ENCODE data around the gene TMEM74B. TPM values are rescaled to one million over a fixed set of nuclear protein-coding genes. Genes with fewer than 3 reads are reported as not detected.

TMEM74B gene
- total RNA-seq, 1 experiment from 2014 or later: 8.4 TPM

DNA sequence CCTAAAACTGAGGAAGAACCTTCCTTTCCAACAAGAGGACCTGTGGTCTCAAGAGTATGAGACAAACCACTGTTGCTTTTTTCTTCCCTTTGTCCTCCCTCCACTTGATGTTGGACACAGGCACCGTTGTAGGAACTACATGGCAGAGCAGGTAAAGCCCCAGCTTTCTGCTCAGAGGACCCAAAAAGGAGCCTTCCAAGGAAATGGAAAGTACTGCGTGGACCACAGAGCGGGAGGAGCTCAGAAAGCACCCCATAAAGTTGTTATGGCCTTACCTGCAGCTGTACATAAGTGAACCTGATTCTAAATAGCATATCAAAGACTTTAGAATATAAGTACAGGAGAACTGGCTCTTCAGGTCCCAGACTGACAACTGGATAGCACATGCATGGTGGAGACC, 29.4 kb downstream of the TMEM74B start (continued):
- TF ChIP-seq TEAD4 (CRISPR knock-in tag; IDR thresholded peaks at IDR 0.05) (no peak), SOX15 (CRISPR knock-in tag; IDR thresholded peaks at IDR 0.05) (no peak)

DNA sequence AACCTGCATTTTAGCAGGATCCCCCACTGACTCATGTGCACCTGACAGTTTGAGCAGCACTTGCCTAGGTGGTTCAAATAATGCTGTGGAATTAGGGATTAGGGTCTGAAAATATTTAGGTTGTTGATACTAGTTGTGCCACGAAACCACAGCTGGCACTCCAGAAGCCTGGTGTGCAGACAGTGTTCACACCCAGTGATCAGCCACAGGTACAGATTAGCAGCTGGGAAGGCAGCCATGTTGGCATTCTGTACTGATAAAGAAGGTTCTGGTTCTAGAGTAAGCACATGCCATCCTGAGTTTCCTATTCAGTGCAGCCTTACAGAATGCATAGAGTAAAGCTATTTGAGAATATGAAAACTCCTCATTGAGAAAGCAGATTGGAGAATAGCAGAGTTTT, 30.1 kb downstream of the TMEM74B start:
- no peak overlapping the region for H3K4me3 Mint-ChIP-seq
- ChIA-PET CTCF (no interaction called here), POLR2A (no interaction called here)
- TF ChIP-seq, protein P1, sequence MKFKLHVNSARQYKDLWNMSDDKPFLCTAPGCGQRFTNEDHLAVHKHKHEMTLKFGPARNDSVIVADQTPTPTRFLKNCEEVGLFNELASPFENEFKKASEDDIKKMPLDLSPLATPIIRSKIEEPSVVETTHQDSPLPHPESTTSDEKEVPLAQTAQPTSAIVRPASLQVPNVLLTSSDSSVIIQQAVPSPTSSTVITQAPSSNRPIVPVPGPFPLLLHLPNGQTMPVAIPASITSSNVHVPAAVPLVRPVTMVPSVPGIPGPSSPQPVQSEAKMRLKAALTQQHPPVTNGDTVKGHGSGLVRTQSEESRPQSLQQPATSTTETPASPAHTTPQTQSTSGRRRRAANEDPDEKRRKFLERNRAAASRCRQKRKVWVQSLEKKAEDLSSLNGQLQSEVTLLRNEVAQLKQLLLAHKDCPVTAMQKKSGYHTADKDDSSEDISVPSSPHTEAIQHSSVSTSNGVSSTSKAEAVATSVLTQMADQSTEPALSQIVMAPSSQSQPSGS (CRISPR knock-in tag; IDR thresholded peaks at IDR 0.05; ENCODE audit: borderline replicate concordance, low read depth): no peak
- TF ChIP-seq ESRRA (CRISPR knock-in tag; IDR thresholded peaks at IDR 0.05; ENCODE audit: borderline replicate concordance) (no peak), NR1H2 (CRISPR knock-in tag; IDR thresholded peaks at IDR 0.05) (no peak), TEAD4 (CRISPR knock-in tag; IDR thresholded peaks at IDR 0.05) (no peak), PRRX2 (CRISPR knock-in tag; IDR thresholded peaks at IDR 0.05) (no peak), TP53 (CRISPR knock-in tag; IDR thresholded peaks at IDR 0.05) (no peak), SMAD3 (CRISPR knock-in tag; IDR thresholded peaks at IDR 0.05; ENCODE audit: borderline replicate concordance) (no peak), NFE2L1 (CRISPR knock-in tag; IDR thresholded peaks at IDR 0.05) (no peak), ZNF317 (CRISPR knock-in tag; IDR thresholded peaks at IDR 0.05; ENCODE audit: borderline replicate concordance, low read depth) (no peak)
- TF ChIP-seq, protein P2, sequence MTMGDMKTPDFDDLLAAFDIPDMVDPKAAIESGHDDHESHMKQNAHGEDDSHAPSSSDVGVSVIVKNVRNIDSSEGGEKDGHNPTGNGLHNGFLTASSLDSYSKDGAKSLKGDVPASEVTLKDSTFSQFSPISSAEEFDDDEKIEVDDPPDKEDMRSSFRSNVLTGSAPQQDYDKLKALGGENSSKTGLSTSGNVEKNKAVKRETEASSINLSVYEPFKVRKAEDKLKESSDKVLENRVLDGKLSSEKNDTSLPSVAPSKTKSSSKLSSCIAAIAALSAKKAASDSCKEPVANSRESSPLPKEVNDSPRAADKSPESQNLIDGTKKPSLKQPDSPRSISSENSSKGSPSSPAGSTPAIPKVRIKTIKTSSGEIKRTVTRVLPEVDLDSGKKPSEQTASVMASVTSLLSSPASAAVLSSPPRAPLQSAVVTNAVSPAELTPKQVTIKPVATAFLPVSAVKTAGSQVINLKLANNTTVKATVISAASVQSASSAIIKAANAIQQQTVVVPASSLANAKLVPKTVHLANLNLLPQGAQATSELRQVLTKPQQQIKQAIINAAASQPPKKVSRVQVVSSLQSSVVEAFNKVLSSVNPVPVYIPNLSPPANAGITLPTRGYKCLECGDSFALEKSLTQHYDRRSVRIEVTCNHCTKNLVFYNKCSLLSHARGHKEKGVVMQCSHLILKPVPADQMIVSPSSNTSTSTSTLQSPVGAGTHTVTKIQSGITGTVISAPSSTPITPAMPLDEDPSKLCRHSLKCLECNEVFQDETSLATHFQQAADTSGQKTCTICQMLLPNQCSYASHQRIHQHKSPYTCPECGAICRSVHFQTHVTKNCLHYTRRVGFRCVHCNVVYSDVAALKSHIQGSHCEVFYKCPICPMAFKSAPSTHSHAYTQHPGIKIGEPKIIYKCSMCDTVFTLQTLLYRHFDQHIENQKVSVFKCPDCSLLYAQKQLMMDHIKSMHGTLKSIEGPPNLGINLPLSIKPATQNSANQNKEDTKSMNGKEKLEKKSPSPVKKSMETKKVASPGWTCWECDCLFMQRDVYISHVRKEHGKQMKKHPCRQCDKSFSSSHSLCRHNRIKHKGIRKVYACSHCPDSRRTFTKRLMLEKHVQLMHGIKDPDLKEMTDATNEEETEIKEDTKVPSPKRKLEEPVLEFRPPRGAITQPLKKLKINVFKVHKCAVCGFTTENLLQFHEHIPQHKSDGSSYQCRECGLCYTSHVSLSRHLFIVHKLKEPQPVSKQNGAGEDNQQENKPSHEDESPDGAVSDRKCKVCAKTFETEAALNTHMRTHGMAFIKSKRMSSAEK (CRISPR knock-in tag; IDR thresholded peaks at IDR 0.05; ENCODE audit: borderline replicate concordance): no peak
- TF ChIP-seq, protein P3, sequence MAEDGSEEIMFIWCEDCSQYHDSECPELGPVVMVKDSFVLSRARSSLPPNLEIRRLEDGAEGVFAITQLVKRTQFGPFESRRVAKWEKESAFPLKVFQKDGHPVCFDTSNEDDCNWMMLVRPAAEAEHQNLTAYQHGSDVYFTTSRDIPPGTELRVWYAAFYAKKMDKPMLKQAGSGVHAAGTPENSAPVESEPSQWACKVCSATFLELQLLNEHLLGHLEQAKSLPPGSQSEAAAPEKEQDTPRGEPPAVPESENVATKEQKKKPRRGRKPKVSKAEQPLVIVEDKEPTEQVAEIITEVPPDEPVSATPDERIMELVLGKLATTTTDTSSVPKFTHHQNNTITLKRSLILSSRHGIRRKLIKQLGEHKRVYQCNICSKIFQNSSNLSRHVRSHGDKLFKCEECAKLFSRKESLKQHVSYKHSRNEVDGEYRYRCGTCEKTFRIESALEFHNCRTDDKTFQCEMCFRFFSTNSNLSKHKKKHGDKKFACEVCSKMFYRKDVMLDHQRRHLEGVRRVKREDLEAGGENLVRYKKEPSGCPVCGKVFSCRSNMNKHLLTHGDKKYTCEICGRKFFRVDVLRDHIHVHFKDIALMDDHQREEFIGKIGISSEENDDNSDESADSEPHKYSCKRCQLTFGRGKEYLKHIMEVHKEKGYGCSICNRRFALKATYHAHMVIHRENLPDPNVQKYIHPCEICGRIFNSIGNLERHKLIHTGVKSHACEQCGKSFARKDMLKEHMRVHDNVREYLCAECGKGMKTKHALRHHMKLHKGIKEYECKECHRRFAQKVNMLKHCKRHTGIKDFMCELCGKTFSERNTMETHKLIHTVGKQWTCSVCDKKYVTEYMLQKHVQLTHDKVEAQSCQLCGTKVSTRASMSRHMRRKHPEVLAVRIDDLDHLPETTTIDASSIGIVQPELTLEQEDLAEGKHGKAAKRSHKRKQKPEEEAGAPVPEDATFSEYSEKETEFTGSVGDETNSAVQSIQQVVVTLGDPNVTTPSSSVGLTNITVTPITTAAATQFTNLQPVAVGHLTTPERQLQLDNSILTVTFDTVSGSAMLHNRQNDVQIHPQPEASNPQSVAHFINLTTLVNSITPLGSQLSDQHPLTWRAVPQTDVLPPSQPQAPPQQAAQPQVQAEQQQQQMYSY (CRISPR knock-in tag; IDR thresholded peaks at IDR 0.05): no peak
- no peak for DNase-seq (ENCODE audit: low spot score)
- peaks cover 14% of the 10 kb centered on the region for H3K36me3 Mint-ChIP-seq
- H3K9me3 Mint-ChIP-seq: no peaks in the 10 kb centered on the region
- no peaks in the 10 kb centered on the region for H3K27me3 Mint-ChIP-seq (ENCODE audit: low read depth)
- H3K27ac Mint-ChIP-seq: no peak overlapping the region
- ATAC-seq: no peak
- no peaks in the 10 kb centered on the region for H3K4me1 Mint-ChIP-seq

DNA sequence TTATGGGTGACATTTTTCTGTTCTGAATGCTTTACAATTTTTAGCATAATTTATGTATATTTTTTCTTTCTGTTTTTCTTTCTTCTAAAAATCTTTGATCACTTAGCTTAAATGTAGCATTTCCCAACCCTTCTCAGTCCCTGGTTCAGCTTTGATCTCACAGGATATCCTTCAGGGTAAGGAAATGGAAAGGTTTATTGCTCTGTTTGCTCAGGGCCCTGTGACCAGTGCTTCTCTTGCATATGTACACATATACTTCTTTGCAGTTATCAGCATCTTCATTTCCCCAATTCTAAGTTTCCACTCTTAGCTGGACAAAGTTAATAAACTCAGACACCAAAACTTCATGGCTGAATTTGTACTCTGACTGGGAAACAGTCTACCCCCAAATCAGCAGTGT, 30.6 kb downstream of the TMEM74B start:
- Mint-ChIP-seq H3K27me3 (ENCODE audit: low read depth) (no peaks in the 10 kb centered on the region), H3K27ac (no peak overlapping the region), H3K9me3 (no peaks in the 10 kb centered on the region), H3K4me3 (no peak overlapping the region), H3K4me1 (no peaks in the 10 kb centered on the region), H3K36me3 (peaks cover 14% of the 10 kb centered on the region)
- ATAC-seq: no peak
- POLR2A ChIA-PET: interaction anchor here (0.5 kb wide), 1 partner anchor 8 kb away, joined by 3 read pairs; no protein-coding TSS in a partner anchor
- CTCF ChIA-PET: no interaction called here
- DNase-seq (ENCODE audit: low spot score): no peak
- no peak for TF ChIP-seq ESRRA (CRISPR knock-in tag; IDR thresholded peaks at IDR 0.05; ENCODE audit: borderline replicate concordance)
- TF ChIP-seq, protein P2 (CRISPR knock-in tag; IDR thresholded peaks at IDR 0.05; ENCODE audit: borderline replicate concordance): no peak
- TF ChIP-seq, protein P4, sequence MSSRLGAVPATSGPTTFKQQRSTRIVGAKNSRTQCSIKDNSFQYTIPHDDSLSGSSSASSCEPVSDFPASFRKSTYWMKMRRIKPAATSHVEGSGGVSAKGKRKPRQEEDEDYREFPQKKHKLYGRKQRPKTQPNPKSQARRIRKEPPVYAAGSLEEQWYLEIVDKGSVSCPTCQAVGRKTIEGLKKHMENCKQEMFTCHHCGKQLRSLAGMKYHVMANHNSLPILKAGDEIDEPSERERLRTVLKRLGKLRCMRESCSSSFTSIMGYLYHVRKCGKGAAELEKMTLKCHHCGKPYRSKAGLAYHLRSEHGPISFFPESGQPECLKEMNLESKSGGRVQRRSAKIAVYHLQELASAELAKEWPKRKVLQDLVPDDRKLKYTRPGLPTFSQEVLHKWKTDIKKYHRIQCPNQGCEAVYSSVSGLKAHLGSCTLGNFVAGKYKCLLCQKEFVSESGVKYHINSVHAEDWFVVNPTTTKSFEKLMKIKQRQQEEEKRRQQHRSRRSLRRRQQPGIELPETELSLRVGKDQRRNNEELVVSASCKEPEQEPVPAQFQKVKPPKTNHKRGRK (CRISPR knock-in tag; IDR thresholded peaks at IDR 0.05; ENCODE audit: borderline replicate concordance): no peak
- TF ChIP-seq, protein P5, sequence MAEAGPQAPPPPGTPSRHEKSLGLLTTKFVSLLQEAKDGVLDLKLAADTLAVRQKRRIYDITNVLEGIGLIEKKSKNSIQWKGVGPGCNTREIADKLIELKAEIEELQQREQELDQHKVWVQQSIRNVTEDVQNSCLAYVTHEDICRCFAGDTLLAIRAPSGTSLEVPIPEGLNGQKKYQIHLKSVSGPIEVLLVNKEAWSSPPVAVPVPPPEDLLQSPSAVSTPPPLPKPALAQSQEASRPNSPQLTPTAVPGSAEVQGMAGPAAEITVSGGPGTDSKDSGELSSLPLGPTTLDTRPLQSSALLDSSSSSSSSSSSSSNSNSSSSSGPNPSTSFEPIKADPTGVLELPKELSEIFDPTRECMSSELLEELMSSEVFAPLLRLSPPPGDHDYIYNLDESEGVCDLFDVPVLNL (CRISPR knock-in tag; IDR thresholded peaks at IDR 0.05; ENCODE audit: borderline replicate concordance, low read depth): no peak

All from WTC11 (cell line).